ENCODE results near the gene RREB1. TPM values are rescaled to one million over a fixed set of nuclear protein-coding genes. Genes with fewer than 3 reads are reported as not detected.
A peak's percentile ranks its signal among the peaks of the same experiment; 100 is the strongest.

The RREB1 gene
- total RNA-seq, 1 experiment from 2014 or later, result 61.6 TPM

GRCh38 chr6:7243179-7243981 is 135.6 kb downstream of the RREB1 start:
- intact Hi-C loops (cut with micrococcal nuclease; ENCODE audit: unreplicated experiment), result loop anchor here (2.0 to 5.0 kb wide), 5 partner anchors 136 to 686 kb away; partner anchors contain the start of gene RREB1
- ChIA-PET POLR2A (ENCODE audit: low non-redundant PET) (interaction anchor here (0.6 kb wide), 1 partner anchor 441 kb away, joined by 5 read pairs; no protein-coding TSS in a partner anchor), CTCF (interaction anchor here (0.6 to 1.0 kb wide), 3 partner anchors 151 to 520 kb away, joined by 3 to 4 read pairs (median 4); no protein-coding TSS in a partner anchor)
- H3K27ac ChIP-seq (ENCODE audit: low read depth, low read length, poor library complexity, severe bottlenecking), result peak overlapping the region; percentile 74
- BruUV-seq (replicated peaks), result no TSS peak
- no peak overlapping the region for H3K4me3 ChIP-seq (ENCODE audit: low read depth, low read length, poor library complexity, severe bottlenecking)
- peak; percentile 84 for DNase-seq (ENCODE audit: low spot score)
- H3K27me3 ChIP-seq (replicated peaks; ENCODE audit: insufficient read depth, low read depth, low read length, poor library complexity), result no peaks in the 10 kb centered on the region
- peaks cover 41% of the 10 kb centered on the region for H3K4me1 ChIP-seq (ENCODE audit: insufficient read depth, low read length, poor library complexity, severe bottlenecking)
- peaks cover 42% of the 10 kb centered on the region for H3K36me3 ChIP-seq (ENCODE audit: insufficient read depth, low read length, poor library complexity, severe bottlenecking)
- no peaks in the 10 kb centered on the region for H3K9me3 ChIP-seq (ENCODE audit: low read depth, low read length, poor library complexity, severe bottlenecking)
- no peak for TF ChIP-seq EZH2 (IDR thresholded peaks at IDR 0.05; ENCODE audit: borderline replicate concordance, low read depth, low read length, poor library complexity, severe bottlenecking)
- peak; percentile 87 for TF ChIP-seq CTCF (conservative IDR thresholded peaks at IDR 0.05; ENCODE audit: low read depth, low read length)

DNA sequence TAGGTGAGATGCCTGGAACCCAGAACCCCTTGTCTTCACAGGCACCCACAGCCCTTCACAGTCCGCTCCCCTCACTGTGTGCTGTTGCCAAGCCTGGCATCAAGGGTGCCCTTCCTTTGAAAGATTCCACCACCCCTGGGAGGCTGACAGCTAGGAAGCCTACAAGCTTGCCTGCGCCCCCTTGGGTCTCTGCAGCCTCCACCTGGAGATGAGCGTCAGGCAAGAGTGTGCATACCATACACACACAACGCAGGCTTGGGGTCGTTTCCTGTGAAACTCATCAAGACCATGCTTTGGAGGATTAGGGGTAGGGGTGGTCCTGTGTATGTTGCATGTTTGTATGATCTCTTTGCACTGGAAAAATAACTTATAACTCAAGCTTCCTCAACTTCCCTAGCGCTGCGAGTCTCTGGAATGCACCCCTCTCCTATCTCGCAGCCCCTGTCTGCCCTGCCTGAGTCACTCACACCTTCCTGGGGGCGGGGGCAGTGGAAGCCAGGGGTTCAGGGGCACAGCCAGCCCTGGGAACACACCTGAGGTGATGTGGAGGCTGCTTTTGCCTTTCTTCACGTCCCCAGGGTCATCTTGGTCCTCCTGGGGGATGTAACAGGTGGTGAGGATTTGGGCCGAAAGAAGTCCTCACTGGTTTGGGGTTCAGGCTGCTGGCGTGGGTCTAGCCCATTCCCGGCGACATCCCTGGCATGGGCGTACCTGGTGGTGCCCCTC is 138.1 kb downstream of the RREB1 start:
- ChIA-PET CTCF (no interaction called here), POLR2A (ENCODE audit: low non-redundant PET) (no interaction called here)
- intact Hi-C loops (cut with micrococcal nuclease; ENCODE audit: unreplicated experiment), result no loop called here
- Histone ChIP-seq H3K27ac (ENCODE audit: low read depth, low read length, poor library complexity, severe bottlenecking) (no peak overlapping the region), H3K4me1 (ENCODE audit: insufficient read depth, low read length, poor library complexity, severe bottlenecking) (peaks cover 30% of the 10 kb centered on the region), H3K9me3 (ENCODE audit: low read depth, low read length, poor library complexity, severe bottlenecking) (no peaks in the 10 kb centered on the region), H3K36me3 (ENCODE audit: insufficient read depth, low read length, poor library complexity, severe bottlenecking) (peaks cover 56% of the 10 kb centered on the region), H3K4me3 (ENCODE audit: low read depth, low read length, poor library complexity, severe bottlenecking) (no peak overlapping the region), H3K27me3 (replicated peaks; ENCODE audit: insufficient read depth, low read depth, low read length, poor library complexity) (no peaks in the 10 kb centered on the region)
- no TSS peak for BruUV-seq (replicated peaks)
- TF ChIP-seq EZH2 (IDR thresholded peaks at IDR 0.05; ENCODE audit: borderline replicate concordance, low read depth, low read length, poor library complexity, severe bottlenecking) (no peak), CTCF (conservative IDR thresholded peaks at IDR 0.05; ENCODE audit: low read depth, low read length) (no peak)
- no peak for DNase-seq (ENCODE audit: low spot score)

GRCh38 chr6:7246401-7247178 is 138.8 kb downstream of the RREB1 start:
- ChIA-PET CTCF (no interaction called here), POLR2A (ENCODE audit: low non-redundant PET) (interaction anchor here (0.5 kb wide), 1 partner anchor 9 kb away, joined by 4 read pairs; no protein-coding TSS in a partner anchor)
- H3K27ac ChIP-seq (ENCODE audit: low read depth, low read length, poor library complexity, severe bottlenecking), result no peak overlapping the region
- peaks cover 64% of the 10 kb centered on the region for H3K36me3 ChIP-seq (ENCODE audit: insufficient read depth, low read length, poor library complexity, severe bottlenecking)
- H3K4me3 ChIP-seq (ENCODE audit: low read depth, low read length, poor library complexity, severe bottlenecking), result no peak overlapping the region
- H3K27me3 ChIP-seq (replicated peaks; ENCODE audit: insufficient read depth, low read depth, low read length, poor library complexity), result no peaks in the 10 kb centered on the region
- BruUV-seq (replicated peaks), result no TSS peak
- no peak for DNase-seq (ENCODE audit: low spot score)
- TF ChIP-seq EZH2 (IDR thresholded peaks at IDR 0.05; ENCODE audit: borderline replicate concordance, low read depth, low read length, poor library complexity, severe bottlenecking), result no peak
- no peak for TF ChIP-seq CTCF (conservative IDR thresholded peaks at IDR 0.05; ENCODE audit: low read depth, low read length)
- no peaks in the 10 kb centered on the region for H3K9me3 ChIP-seq (ENCODE audit: low read depth, low read length, poor library complexity, severe bottlenecking)
- H3K4me1 ChIP-seq (ENCODE audit: insufficient read depth, low read length, poor library complexity, severe bottlenecking), result peaks cover 23% of the 10 kb centered on the region
- intact Hi-C loops (cut with micrococcal nuclease; ENCODE audit: unreplicated experiment), result no loop called here
